Measurements from ENCODE around the gene HLF. TPM values are rescaled to one million over a fixed set of nuclear protein-coding genes. Genes with fewer than 3 reads are reported as not detected.

HLF gene
- total RNA-seq, 1 experiment from 2014 or later, result 3.2 TPM

GRCh38 chr17:55292094-55292493 lies 27.3 kb downstream of the HLF start:
- ChIA-PET CTCF (no interaction called here), POLR2A (ENCODE audit: low non-redundant PET) (no interaction called here)
- TF ChIP-seq, protein P1, sequence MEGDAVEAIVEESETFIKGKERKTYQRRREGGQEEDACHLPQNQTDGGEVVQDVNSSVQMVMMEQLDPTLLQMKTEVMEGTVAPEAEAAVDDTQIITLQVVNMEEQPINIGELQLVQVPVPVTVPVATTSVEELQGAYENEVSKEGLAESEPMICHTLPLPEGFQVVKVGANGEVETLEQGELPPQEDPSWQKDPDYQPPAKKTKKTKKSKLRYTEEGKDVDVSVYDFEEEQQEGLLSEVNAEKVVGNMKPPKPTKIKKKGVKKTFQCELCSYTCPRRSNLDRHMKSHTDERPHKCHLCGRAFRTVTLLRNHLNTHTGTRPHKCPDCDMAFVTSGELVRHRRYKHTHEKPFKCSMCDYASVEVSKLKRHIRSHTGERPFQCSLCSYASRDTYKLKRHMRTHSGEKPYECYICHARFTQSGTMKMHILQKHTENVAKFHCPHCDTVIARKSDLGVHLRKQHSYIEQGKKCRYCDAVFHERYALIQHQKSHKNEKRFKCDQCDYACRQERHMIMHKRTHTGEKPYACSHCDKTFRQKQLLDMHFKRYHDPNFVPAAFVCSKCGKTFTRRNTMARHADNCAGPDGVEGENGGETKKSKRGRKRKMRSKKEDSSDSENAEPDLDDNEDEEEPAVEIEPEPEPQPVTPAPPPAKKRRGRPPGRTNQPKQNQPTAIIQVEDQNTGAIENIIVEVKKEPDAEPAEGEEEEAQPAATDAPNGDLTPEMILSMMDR (conservative IDR thresholded peaks at IDR 0.05; ENCODE audit: low read depth, low read length), result no peak
- no peak for TF ChIP-seq EZH2 (IDR thresholded peaks at IDR 0.05; ENCODE audit: borderline replicate concordance, low read depth, low read length, poor library complexity, severe bottlenecking)
- H3K9me3 ChIP-seq (ENCODE audit: low read depth, low read length, poor library complexity, severe bottlenecking), result peaks cover 10% of the 10 kb centered on the region
- BruUV-seq (replicated peaks), result no TSS peak
- peaks cover 16% of the 10 kb centered on the region for H3K4me1 ChIP-seq (ENCODE audit: insufficient read depth, low read length, poor library complexity, severe bottlenecking)
- intact Hi-C loops (cut with micrococcal nuclease; ENCODE audit: unreplicated experiment), result no loop called here
- DNase-seq (ENCODE audit: low spot score), result no peak
- H3K27me3 ChIP-seq (replicated peaks; ENCODE audit: insufficient read depth, low read depth, low read length, poor library complexity), result no peaks in the 10 kb centered on the region
- H3K4me3 ChIP-seq (ENCODE audit: low read depth, low read length, poor library complexity, severe bottlenecking), result no peak overlapping the region
- no peak overlapping the region for H3K27ac ChIP-seq (ENCODE audit: low read depth, low read length, poor library complexity, severe bottlenecking)
- peaks cover 4% of the 10 kb centered on the region for H3K36me3 ChIP-seq (ENCODE audit: insufficient read depth, low read length, poor library complexity, severe bottlenecking)

- no peaks in the 10 kb centered on the region for H3K27me3 ChIP-seq (replicated peaks; ENCODE audit: insufficient read depth, low read depth, low read length, poor library complexity)
- CTCF ChIA-PET, result no interaction called here
- no TSS peak for BruUV-seq (replicated peaks)
- no peak for DNase-seq (ENCODE audit: low spot score)
- H3K27ac ChIP-seq (ENCODE audit: low read depth, low read length, poor library complexity, severe bottlenecking), result no peak overlapping the region
- intact Hi-C loops (cut with micrococcal nuclease; ENCODE audit: unreplicated experiment), result loop anchor here (2.0 kb wide), 1 partner anchor 85 kb away; no protein-coding TSS in a partner anchor
- H3K4me1 ChIP-seq (ENCODE audit: insufficient read depth, low read length, poor library complexity, severe bottlenecking), result peaks cover 16% of the 10 kb centered on the region
- no peak overlapping the region for H3K4me3 ChIP-seq (ENCODE audit: low read depth, low read length, poor library complexity, severe bottlenecking)
- TF ChIP-seq EZH2 (IDR thresholded peaks at IDR 0.05; ENCODE audit: borderline replicate concordance, low read depth, low read length, poor library complexity, severe bottlenecking), result no peak
- peaks cover 4% of the 10 kb centered on the region for H3K36me3 ChIP-seq (ENCODE audit: insufficient read depth, low read length, poor library complexity, severe bottlenecking)
- H3K9me3 ChIP-seq (ENCODE audit: low read depth, low read length, poor library complexity, severe bottlenecking), result peaks cover 10% of the 10 kb centered on the region
- POLR2A ChIA-PET (ENCODE audit: low non-redundant PET), result no interaction called here
These were observed 29.4 kb downstream of the HLF start for GRCh38 chr17:55294042-55294751.

DNA sequence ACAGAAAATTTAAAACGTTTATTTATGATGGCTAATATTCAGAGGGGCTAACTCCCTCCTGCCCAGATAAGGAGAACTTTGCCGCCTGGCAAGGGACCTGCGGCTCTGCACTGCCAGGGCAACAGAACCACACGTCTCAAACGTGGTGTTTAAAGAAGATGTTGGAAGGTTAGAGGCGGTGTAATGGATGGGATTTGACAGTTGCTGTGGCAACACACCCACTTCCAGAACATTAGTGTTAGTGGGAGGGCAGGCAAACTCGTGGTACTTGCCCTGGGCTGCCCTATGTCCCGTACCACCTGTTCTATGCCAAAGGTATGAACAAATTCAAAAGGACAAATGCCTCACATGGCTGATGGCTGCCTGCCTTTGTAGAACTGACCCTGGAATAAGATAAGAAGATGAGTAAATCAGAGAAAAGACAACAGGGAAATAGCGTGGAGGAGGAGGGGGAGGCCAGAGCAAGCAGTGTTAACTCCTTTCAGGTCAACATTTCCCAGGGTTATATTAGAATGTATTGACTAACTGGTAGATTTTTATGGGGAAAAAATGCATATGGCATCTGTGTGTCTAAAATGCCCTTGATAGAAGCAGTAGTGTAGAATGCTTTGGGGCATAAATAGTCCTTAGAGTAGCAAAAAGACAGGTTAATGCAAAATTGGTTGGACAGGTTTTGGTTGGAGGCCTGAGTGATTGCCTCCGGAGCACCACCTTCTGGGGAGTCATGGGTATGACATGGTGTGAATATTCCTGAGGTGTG lies 30.8 kb downstream of the HLF start:
- H3K36me3 ChIP-seq (ENCODE audit: insufficient read depth, low read length, poor library complexity, severe bottlenecking), result peaks cover 4% of the 10 kb centered on the region
- intact Hi-C loops (cut with micrococcal nuclease; ENCODE audit: unreplicated experiment), result loop anchor here (1.0 to 2.0 kb wide), 3 partner anchors 87 to 303 kb away; no protein-coding TSS in a partner anchor
- DNase-seq (ENCODE audit: low spot score), result peak; percentile 78
- H3K4me1 ChIP-seq (ENCODE audit: insufficient read depth, low read length, poor library complexity, severe bottlenecking), result peaks cover 22% of the 10 kb centered on the region
- peaks cover 7% of the 10 kb centered on the region for H3K9me3 ChIP-seq (ENCODE audit: low read depth, low read length, poor library complexity, severe bottlenecking)
- BruUV-seq (replicated peaks), result no TSS peak
- no peak for TF ChIP-seq EZH2 (IDR thresholded peaks at IDR 0.05; ENCODE audit: borderline replicate concordance, low read depth, low read length, poor library complexity, severe bottlenecking)
- TF ChIP-seq, protein P1 (conservative IDR thresholded peaks at IDR 0.05; ENCODE audit: low read depth, low read length), result peak; percentile 87
- H3K4me3 ChIP-seq (ENCODE audit: low read depth, low read length, poor library complexity, severe bottlenecking), result no peak overlapping the region
- no peak overlapping the region for H3K27ac ChIP-seq (ENCODE audit: low read depth, low read length, poor library complexity, severe bottlenecking)
- ChIA-PET POLR2A (ENCODE audit: low non-redundant PET) (no interaction called here), CTCF (no interaction called here)
- H3K27me3 ChIP-seq (replicated peaks; ENCODE audit: insufficient read depth, low read depth, low read length, poor library complexity), result no peaks in the 10 kb centered on the region

All from A673 (cell line).